AG04450 (cell line): ENCODE results near the gene OR6Q1. TPM values are rescaled to one million over a fixed set of nuclear protein-coding genes. Genes with fewer than 3 reads are reported as not detected.
A peak's percentile ranks its signal among the peaks of the same experiment; 100 is the strongest.

ENCODE experiments used
- CTCF ChIA-PET: fragments of 300-600, 350-600 bp; formaldehyde crosslinking; extraction: SDS; loops from one replicate; lab custom pipeline; 2022; ENCODE audit warnings: antibody characterized with exemption, inconsistent platforms; lab: Charles Lee
- POLR2A ChIA-PET: fragments of 350-600 bp; formaldehyde crosslinking; extraction: SDS; loops from one replicate; lab custom pipeline; 2021; ENCODE audit warnings: antibody characterized with exemption, inconsistent platforms; lab: Yijun Ruan, JAX
- DNase-seq: peaks from one replicate; pipeline ENCODE4 v3.0.0-alpha.2; 2011; ENCODE audit warnings: low read depth, low spot score
- H3K27ac ChIP-seq: one replicate; pipeline ENCODE4 v1.5.1; 2012; ENCODE audit warnings: low read depth, low read length, control low read depth
- H3K27me3 ChIP-seq: one replicate; pipeline ENCODE4 v1.6.0; 2012; ENCODE audit warnings: low read length; ENCODE audit not compliant: control insufficient read depth, insufficient read depth
- H3K4me3 ChIP-seq: 2 replicates; pipeline ENCODE4 v1.5.1; 2011; ENCODE audit warnings: mild to moderate bottlenecking, low read depth, low read length, control low read depth
- H3K9me3 ChIP-seq: 2 replicates; pipeline ENCODE4 v1.5.1; 2012; ENCODE audit warnings: low read length; ENCODE audit not compliant: control insufficient read depth, insufficient read depth
- polyA plus RNA-seq: library from polyadenylated mRNA; depleted of rRNA; stranded (reverse); fragments of >200 nt; gene quantifications from 2 replicates; pipeline ENCODE4 v1.2.3, GENCODE V29; 2011
- TF ChIP-seq, protein P1 (sequence below): IDR thresholded peaks from 2 replicates; pipeline ENCODE4 v1.5.1; 2011; ENCODE audit warnings: low read depth, low read length, control low read depth, inconsistent platforms

OR6Q1 gene
- polyA plus RNA-seq, 1 experiment = not detected

DNA sequence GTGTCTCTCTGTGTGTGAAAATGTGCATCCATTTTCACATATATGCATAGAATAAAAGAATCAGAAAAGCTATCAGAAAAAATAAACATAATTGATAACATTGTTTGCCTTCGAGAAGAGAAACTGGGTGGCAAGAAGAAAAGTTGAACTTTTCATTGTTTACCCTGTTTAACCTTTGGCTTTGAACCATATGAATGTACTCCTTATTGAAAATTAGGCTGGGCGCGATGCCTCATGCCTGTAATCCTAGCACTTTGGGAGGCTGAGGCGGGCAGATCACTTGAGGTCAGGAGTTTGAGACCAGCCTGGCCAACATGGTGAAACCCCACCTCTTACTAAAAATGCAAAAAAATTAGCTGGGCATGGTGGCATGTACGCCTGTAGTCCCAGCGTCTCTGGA is 19.0 kb upstream of the OR6Q1 start:
- Histone ChIP-seq H3K4me3 (no peak overlapping the region), H3K9me3 (no peaks in the 10 kb centered on the region), H3K27ac (no peak overlapping the region), H3K27me3 (no peaks in the 10 kb centered on the region)
- TF ChIP-seq, protein P1, sequence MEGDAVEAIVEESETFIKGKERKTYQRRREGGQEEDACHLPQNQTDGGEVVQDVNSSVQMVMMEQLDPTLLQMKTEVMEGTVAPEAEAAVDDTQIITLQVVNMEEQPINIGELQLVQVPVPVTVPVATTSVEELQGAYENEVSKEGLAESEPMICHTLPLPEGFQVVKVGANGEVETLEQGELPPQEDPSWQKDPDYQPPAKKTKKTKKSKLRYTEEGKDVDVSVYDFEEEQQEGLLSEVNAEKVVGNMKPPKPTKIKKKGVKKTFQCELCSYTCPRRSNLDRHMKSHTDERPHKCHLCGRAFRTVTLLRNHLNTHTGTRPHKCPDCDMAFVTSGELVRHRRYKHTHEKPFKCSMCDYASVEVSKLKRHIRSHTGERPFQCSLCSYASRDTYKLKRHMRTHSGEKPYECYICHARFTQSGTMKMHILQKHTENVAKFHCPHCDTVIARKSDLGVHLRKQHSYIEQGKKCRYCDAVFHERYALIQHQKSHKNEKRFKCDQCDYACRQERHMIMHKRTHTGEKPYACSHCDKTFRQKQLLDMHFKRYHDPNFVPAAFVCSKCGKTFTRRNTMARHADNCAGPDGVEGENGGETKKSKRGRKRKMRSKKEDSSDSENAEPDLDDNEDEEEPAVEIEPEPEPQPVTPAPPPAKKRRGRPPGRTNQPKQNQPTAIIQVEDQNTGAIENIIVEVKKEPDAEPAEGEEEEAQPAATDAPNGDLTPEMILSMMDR = no peak
- ChIA-PET POLR2A (no interaction called here), CTCF (no interaction called here)
- no peak for DNase-seq

GRCh38 chr11:58023435-58023931 is 7.3 kb upstream of the OR6Q1 start, which contains the start of gene OR9Q1:
OR9Q1 (plus strand) TSS chr11:58023881; CDS start chr11:58179445, 155,564 bp downstream.
- Histone ChIP-seq H3K9me3 (no peaks in the 10 kb centered on the region; the same call in 1 of the 2 replicates), H3K27me3 (no peaks in the 10 kb centered on the region), H3K4me3 (no peak within 1 kb of the TSS), H3K27ac (peak within 1 kb of the TSS; percentile 31)
- no peak for DNase-seq
- CTCF ChIA-PET = interaction anchor here (0.6 to 1.6 kb wide), 4 partner anchors 36 to 501 kb away, joined by 3 to 4 read pairs (median 4); no protein-coding TSS in a partner anchor
- TF ChIP-seq, protein P1 = no peak
- POLR2A ChIA-PET = interaction anchor here (0.7 kb wide), 1 partner anchor 99 kb away, joined by 3 read pairs; no protein-coding TSS in a partner anchor

DNA sequence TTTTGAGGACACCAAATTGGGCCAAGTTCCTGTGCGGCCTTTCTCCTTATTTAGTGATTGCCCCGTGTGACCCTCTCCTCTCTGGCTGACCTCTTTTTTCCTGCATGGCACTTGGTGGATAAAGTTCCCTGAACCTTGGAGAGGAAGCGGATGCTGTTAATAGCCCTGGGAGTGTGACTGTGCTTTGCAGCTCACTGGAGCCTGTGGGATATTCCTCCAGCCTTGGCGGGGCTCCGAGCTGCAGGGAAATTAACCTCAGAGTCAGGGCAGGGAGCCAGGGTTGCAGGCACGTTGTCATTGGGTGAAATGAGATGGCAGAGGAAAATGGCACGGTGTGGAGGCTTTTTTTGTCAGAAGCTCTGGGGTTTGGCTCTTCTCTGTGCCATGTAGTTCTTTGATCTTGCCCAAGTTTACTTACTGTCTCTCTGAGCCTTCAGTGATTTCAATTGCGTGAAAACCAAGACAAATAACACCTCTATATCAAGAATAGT is 6.1 kb upstream of the OR6Q1 start:
- H3K4me3 ChIP-seq = no peak overlapping the region
- no peaks in the 10 kb centered on the region; the same call in 1 of the 2 replicates for H3K9me3 ChIP-seq
- TF ChIP-seq, protein P1 = no peak
- peak overlapping the region; percentile 31 for H3K27ac ChIP-seq
- POLR2A ChIA-PET = no interaction called here
- no peak for DNase-seq
- CTCF ChIA-PET = interaction anchor here (1.4 to 1.6 kb wide), 2 partner anchors 489 to 500 kb away, joined by 4 read pairs; no protein-coding TSS in a partner anchor
- H3K27me3 ChIP-seq = no peaks in the 10 kb centered on the region

GRCh38 chr11:58027341-58027740 is 3.4 kb upstream of the OR6Q1 start:
- peak; percentile 74 for DNase-seq
- TF ChIP-seq, protein P1 = no peak
- Histone ChIP-seq H3K9me3 (no peaks in the 10 kb centered on the region; the same call in 1 of the 2 replicates), H3K4me3 (no peak overlapping the region), H3K27me3 (no peaks in the 10 kb centered on the region), H3K27ac (peak overlapping the region; percentile 89)
- ChIA-PET CTCF (interaction anchor here (1.3 kb wide), 1 partner anchor 32 kb away, joined by 4 read pairs; no protein-coding TSS in a partner anchor), POLR2A (interaction anchor here (0.6 to 1.6 kb wide), 4 partner anchors 31 to 487 kb away, joined by 4 to 6 read pairs (median 4); no protein-coding TSS in a partner anchor)
